GM21825 (cell line): ENCODE results near the gene TMEM200A.
"Not testable (repeated sequence)": the region's sequence is repeated elsewhere in the genome, so short reads cannot be mapped to it uniquely, and the experiment has no call there.

Experiments
- ATAC-seq: cut with Tn5 transposase; IDR thresholded peaks from one replicate; pipeline ENCODE4 v1.9.1; 2021; ENCODE audit warnings: mild to moderate bottlenecking, moderate library complexity; ENCODE audit not compliant: unreplicated experiment

The TMEM200A gene

GRCh38 chr6:130365166-130366106 lies at the start of gene TMEM200A:
TSS of gene TMEM200A (plus strand) at chr6:130366017. CDS start at chr6:130440423, 74,406 bp downstream.
- peak; percentile 75 for ATAC-seq

- no peak for ATAC-seq
These were observed 44.9 kb upstream of the TMEM200A start for GRCh38 chr6:130320908-130321307.

- ATAC-seq: no peak
These were observed 43.0 kb upstream of the TMEM200A start for GRCh38 chr6:130322673-130323268.

GRCh38 chr6:130324657-130325056 lies 41.2 kb upstream of the TMEM200A start:
- ATAC-seq: no peak

- ATAC-seq: no peak
These were observed 39.3 kb upstream of the TMEM200A start for GRCh38 chr6:130326496-130326895.

GRCh38 chr6:130337534-130337933 lies 28.3 kb upstream of the TMEM200A start:
- no peak for ATAC-seq

GRCh38 chr6:130346324-130346723 lies 19.5 kb upstream of the TMEM200A start:
- ATAC-seq: not testable (repeated sequence)

- ATAC-seq: no peak
These were observed 11.5 kb upstream of the TMEM200A start for GRCh38 chr6:130354322-130354721.

- ATAC-seq: no peak
These were observed 10.2 kb upstream of the TMEM200A start for GRCh38 chr6:130355572-130355971.

- ATAC-seq: no peak
These were observed 8.4 kb upstream of the TMEM200A start for GRCh38 chr6:130357436-130357835.

GRCh38 chr6:130359736-130360135 lies 6.1 kb upstream of the TMEM200A start:
- ATAC-seq: no peak

GRCh38 chr6:130362128-130362527 lies 3.7 kb upstream of the TMEM200A start:
- ATAC-seq: no peak

- no peak for ATAC-seq
These were observed 1.5 kb upstream of the TMEM200A start for GRCh38 chr6:130364224-130364780.

- ATAC-seq: peak; percentile 22
These were observed 539 bp downstream of the TMEM200A start for GRCh38 chr6:130366107-130367005.

GRCh38 chr6:130367767-130368166 lies 1.9 kb downstream of the TMEM200A start:
- no peak for ATAC-seq

GRCh38 chr6:130368576-130368975 lies 2.8 kb downstream of the TMEM200A start:
- ATAC-seq: no peak

- ATAC-seq: no peak
These were observed 4.0 kb downstream of the TMEM200A start for GRCh38 chr6:130369831-130370230.

GRCh38 chr6:130371921-130372420 lies 6.2 kb downstream of the TMEM200A start:
- no peak for ATAC-seq

- ATAC-seq: no peak
These were observed 7.0 kb downstream of the TMEM200A start for GRCh38 chr6:130372786-130373185.

GRCh38 chr6:130373992-130374391 lies 8.2 kb downstream of the TMEM200A start:
- no peak for ATAC-seq

- no peak for ATAC-seq
These were observed 11.1 kb downstream of the TMEM200A start for GRCh38 chr6:130376936-130377335.
